Measurements from ENCODE around the gene RFX1.
A peak's percentile ranks its signal among the peaks of the same experiment; 100 is the strongest.
"Not testable (repeated sequence)": the region's sequence is repeated elsewhere in the genome, so short reads cannot be mapped to it uniquely, and the experiment has no call there.

Gene RFX1

DNA sequence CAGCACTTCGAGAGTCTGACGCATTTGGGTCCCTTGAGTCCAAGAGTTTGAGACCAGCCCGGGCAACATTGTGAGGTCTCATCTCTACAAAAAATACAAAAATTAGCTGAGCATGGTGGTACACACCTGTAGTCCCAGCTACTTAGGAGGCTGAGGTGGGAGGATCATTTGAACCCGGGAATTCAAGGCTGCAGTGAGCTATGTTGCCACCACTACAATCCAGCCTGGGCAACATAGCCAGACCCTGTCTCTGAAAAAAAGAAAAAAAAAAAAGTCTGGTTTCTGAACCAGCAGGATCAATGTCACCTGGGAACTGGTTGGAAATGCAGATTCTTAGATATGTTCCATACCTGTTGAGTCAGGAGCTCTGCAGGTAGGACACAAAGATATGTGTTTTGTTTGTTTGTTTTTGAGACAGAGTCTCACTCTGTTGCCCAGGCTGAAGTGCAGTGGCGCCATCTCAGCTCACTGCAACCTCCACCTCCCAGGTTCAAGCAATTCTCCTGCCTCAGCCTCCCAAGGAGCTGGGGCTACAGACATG lies 20.6 kb upstream of the RFX1 start:
- not testable (repeated sequence) for DNase-seq

DNA sequence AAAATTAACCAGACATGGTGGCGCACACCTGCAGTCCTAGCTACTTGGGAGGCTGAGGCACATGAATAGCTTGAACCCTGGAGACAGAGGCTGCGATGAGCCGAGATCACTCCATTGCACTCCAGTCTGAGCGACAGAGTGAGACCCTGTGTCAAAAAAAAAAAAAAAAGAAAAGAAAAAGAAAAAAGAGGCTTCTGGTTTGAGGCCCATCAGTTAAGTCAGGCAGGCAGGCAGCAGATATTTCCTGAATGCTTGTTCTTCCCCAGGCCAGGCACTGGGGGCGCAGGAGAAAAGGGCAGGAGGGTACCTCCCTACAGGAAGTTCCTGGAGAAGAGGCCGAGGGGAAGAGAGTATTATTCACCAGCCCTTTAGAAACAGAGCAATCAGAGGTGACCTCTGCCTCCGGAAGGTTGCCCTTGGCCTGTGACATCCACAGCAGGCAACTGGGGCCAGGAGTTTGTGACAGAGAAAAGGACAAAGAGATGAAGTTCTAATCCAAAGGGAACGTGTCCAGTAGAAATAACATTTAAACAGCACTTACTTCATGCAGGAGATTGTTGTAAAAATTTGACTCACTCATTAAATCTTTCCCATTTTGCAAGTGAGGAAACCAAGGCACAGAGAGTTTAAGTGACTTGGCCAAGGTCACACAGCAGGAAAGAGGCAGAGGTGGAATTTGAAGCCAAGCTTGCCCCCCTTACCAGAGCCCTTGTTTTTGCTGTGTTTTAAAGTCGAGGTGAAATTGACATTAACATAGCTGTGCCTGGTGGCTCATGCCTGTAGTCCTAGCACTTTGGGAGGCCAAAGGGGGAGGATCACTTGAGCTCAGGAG lies 17.5 kb upstream of the RFX1 start:
- no peak for DNase-seq

- DNase-seq, result no peak
Observed at GRCh38 chr19:14022469-14022868, 16.3 kb upstream of the RFX1 start.

- DNase-seq, result no peak
Observed at GRCh38 chr19:14021474-14021873, 15.4 kb upstream of the RFX1 start.

GRCh38 chr19:14019739-14020138 lies 13.6 kb upstream of the RFX1 start:
- DNase-seq, result not testable (repeated sequence)

DNA sequence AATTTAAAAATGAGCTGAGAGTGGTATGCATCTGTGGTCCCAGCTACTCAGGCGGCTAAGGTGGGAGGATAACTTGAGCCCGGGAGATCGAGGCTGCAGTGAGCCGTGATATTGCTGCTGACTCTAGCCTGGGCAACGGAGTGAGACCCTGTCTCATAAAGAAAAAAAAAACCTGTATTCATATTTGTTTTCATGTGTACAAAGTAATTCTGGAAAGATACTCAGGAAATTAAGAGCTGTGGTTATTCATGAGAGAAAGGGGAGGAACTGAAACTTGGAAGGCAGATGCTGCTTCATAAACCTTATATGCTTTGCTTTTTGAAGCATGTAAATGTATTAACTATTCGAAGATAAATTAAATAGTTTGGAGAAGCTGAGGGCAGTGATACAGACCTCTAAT lies 13.0 kb upstream of the RFX1 start:
- no peak for DNase-seq

- no peak for DNase-seq
Observed at GRCh38 chr19:14015524-14016035, 9.5 kb upstream of the RFX1 start.

- no peak for DNase-seq
Observed at GRCh38 chr19:14012378-14012915, 6.3 kb upstream of the RFX1 start.

GRCh38 chr19:14006766-14007562 lies 844 bp upstream of the RFX1 start:
- no peak for DNase-seq

- DNase-seq, result peak; percentile 80
Observed at GRCh38 chr19:14005349-14006084, 603 bp downstream of the RFX1 start.

DNA sequence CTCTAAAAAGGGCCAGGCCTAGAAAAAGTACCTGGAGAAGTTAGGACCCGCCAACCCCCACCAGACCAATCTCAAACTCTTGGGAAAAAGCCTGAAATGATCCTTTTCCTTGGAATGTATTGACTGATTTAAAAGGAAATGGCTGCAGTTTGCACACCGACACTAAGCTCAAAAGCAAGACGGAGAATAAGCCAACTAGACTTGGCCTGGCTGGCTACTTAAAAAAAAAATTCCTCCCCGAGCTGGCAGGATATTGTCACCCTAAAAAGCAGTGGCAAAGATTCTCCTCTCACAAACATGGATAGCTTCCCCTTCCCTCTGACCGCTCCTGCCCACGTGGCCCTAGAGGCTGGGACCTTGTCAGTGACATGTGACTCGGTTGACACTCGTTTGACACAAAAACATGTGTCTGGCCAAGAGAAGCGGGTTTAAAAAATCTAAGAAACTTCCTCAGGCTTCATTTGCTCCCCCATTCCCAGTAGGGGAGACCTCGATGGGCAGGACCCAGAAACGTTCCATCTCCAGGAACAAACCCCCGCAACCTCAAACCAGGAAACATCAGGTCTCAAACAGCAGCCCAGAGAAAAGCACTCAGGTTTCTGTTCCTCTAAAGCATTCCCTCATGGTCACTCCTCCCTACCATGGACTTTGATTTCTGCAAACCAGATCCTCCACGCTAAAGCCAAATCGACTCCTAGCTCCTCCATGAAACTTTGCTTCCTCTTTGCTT lies 1.3 kb downstream of the RFX1 start:
- no peak for DNase-seq

DNA sequence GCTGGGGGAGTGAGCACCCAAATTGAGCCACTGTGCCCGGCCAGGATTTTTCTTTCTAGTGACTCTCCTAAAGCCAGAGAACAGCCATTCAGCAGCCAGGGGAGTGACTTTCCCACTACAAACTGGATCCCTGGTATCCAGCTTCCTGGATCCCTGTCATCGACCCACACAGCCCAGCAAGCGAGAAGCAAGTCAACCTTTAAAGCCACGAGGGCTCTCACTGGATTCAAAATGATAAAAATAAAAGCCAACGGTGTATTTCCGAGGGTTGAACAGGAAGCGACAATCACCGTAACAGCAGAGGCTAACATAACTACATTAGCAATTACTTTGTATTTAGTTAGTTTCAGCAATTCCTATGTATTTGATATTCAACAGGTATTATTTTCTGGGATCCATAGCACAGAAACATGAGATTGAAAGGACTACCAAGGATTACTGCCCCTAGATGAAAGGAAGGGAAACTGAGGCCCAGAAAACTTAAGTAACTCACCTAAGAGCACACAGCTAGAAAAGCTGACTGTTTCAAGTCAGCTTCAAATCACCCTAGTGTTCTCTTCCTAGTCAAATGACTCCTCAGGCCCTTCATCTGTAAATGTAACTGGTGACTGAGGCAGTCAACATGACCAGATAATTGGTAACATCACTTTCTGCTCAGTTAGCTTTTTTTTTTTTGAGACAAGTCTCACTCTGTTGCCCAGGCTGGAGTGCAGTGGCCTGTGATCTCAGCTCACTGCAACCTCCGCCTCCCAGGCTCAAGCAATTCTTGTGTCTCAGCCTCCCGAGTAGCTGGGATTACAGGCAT lies 2.7 kb downstream of the RFX1 start:
- no peak for DNase-seq

GRCh38 chr19:14002571-14003250 lies 3.4 kb downstream of the RFX1 start:
- DNase-seq, result no peak

- no peak for DNase-seq
Observed at GRCh38 chr19:14000691-14001375, 5.3 kb downstream of the RFX1 start.

GRCh38 chr19:13999085-13999484 lies 7.0 kb downstream of the RFX1 start:
- no peak for DNase-seq

DNA sequence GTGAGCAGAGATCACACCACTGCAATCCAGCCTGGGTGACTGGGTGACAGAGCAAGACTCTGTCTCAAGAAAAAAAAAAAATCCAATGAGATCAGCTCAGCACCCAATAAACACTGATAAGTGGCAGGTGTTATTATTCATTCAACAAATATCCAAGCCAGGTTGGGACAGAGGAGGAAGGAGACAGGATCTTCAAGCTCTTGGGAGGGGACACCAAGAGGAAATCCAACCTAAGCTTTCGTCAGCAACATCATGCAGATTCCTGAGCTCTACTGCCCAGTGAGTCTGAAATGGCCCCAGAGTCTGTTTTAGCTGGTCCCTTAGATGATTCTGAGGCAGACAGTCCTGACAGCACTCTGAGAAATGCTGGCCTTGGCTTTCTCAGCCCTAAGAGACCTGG lies 7.7 kb downstream of the RFX1 start:
- no peak for DNase-seq

DNA sequence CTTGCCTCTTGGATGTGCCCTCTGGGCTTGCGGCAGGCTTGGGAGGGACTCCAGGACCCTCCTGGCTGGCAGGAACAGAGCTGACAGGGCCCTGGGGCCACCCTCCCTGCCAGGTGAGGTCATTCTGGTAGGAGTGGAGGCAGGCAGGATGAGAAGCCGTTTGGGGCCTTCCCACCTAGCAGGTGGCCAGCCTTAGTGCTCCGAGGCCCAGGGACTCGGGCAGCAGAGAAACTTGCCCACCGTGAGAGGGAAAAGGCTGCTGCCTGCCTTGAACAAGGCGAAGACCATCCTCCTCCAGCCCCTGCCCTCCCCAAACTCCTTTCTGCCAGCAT lies 8.5 kb downstream of the RFX1 start:
- DNase-seq, result no peak

DNA sequence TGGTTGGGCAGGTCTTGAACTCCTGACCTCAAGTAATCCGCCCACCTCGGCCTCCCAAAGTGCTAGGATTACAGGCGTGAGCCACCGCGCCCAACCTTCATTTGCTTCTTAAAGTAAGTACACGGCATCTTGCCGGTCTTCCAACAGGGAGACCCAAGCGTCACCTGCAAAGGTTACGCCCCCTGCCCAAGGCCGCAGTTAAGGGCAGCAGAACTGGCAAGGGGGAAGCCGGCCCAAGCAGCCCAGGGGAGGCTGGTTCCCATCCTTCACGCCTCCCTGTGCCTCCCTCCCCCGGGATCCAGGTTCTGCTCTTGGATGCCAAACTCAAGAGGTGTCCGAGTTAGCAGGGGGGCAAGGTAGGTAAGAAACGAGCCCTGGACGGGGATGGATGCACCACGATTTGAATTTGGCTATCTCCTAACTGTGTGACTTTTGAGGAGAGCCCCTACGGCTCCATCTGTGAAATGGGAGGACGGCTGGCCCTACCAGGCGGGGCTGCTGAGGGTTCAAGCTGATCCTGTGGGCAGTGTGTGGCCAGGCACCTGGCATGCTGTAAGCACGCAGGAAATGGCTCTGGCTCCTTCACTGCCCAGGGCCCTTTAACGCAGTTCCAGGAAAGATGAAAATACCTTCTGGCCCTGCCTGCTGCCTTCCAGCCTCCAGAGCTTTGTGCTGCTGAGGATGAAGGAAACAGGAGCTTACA lies 9.0 kb downstream of the RFX1 start:
- DNase-seq, result no peak
